Keratinocyte (primary cell): ENCODE results near the gene RIMS1. TPM values are rescaled to one million over a fixed set of nuclear protein-coding genes. Genes with fewer than 3 reads are reported as not detected.

ENCODE experiments used
- DNase-seq: peaks from one replicate; pipeline ENCODE4 v3.0.0-alpha.2; 2011; ENCODE audit warnings: low read depth, missing footprints, low spot score
- FAIRE-seq: peaks from 2 replicates; lab custom pipeline; 2011; peaks lifted over from hg19 to GRCh38; lab: Jason Lieb, UNC
- H2AFZ ChIP-seq: 2 replicates; pipeline ENCODE4 v1.6.0; 2012; ENCODE audit warnings: low read length, control low read depth, inconsistent platforms; ENCODE audit not compliant: control insufficient read depth
- H3K27ac ChIP-seq: 2 replicates; pipeline ENCODE4 v1.5.1; 2011; ENCODE audit warnings: low read length; ENCODE audit not compliant: control insufficient read depth, insufficient read depth
- H3K27me3 ChIP-seq: 3 replicates; pipeline ENCODE4 v1.6.0; 2011; ENCODE audit warnings: low read length; ENCODE audit not compliant: control insufficient read depth, insufficient read depth; ENCODE audit errors: extremely low read depth
- H3K36me3 ChIP-seq, 2 experiments: 2 replicates in 1 of 2; 3 replicates in 1 of 2; pipeline ENCODE4 v1.5.1; 2011; ENCODE audit warnings: low read length in 2 of 2, mild to moderate bottlenecking in 1 of 2; ENCODE audit not compliant: control insufficient read depth in 2 of 2, insufficient read depth in 2 of 2; ENCODE audit errors: extremely low read depth in 1 of 2
- H3K4me1 ChIP-seq: 3 replicates; pipeline ENCODE4 v1.5.1; 2011; ENCODE audit warnings: low read length; ENCODE audit not compliant: control insufficient read depth, insufficient read depth; ENCODE audit errors: extremely low read depth
- H3K4me2 ChIP-seq: 3 replicates; pipeline ENCODE4 v1.6.0; 2011; ENCODE audit warnings: low read depth, low read length; ENCODE audit not compliant: control insufficient read depth, insufficient read depth; ENCODE audit errors: extremely low read depth
- H3K4me3 ChIP-seq, 3 experiments: fragments of 200-600 bp in 1 of 3; sonication (generic) in 1 of 3; 2 replicates in 2 of 3; 3 replicates in 1 of 3; pipeline ENCODE4 v1.5.1; 2011 to 2016; ENCODE audit warnings: low read length in 3 of 3, mild to moderate bottlenecking in 3 of 3, control low read depth in 2 of 3, inconsistent platforms in 1 of 3, low read depth in 1 of 3, mixed read lengths in 1 of 3, mixed run types in 1 of 3, moderate library complexity in 1 of 3; ENCODE audit not compliant: control insufficient read depth in 2 of 3, insufficient read depth in 2 of 3; ENCODE audit errors: extremely low read depth in 1 of 3
- H3K79me2 ChIP-seq: 2 replicates; pipeline ENCODE4 v1.6.0; 2012; ENCODE audit warnings: low read length; ENCODE audit not compliant: control insufficient read depth, insufficient read depth
- H3K9ac ChIP-seq: 3 replicates; pipeline ENCODE4 v1.6.0; 2011; ENCODE audit warnings: low read length; ENCODE audit not compliant: control insufficient read depth, insufficient read depth; ENCODE audit errors: extremely low read depth
- H3K9me1 ChIP-seq: 3 replicates; pipeline ENCODE4 v1.6.0; 2011; ENCODE audit warnings: low read length; ENCODE audit not compliant: control insufficient read depth, insufficient read depth; ENCODE audit errors: extremely low read depth
- H3K9me3 ChIP-seq: 2 replicates; pipeline ENCODE4 v1.5.1; 2012; ENCODE audit warnings: low read depth, low read length; ENCODE audit not compliant: control insufficient read depth
- H4K20me1 ChIP-seq: 3 replicates; pipeline ENCODE4 v1.6.0; 2011; ENCODE audit warnings: low read length; ENCODE audit not compliant: control insufficient read depth, insufficient read depth; ENCODE audit errors: extremely low read depth
- CTCF ChIP-seq, 3 experiments: IDR thresholded peaks in 1 of 3; conservative IDR thresholded peaks in 1 of 3; optimal IDR thresholded peaks in 1 of 3; 2 replicates in 2 of 3; 3 replicates in 1 of 3; pipeline versions ENCODE3 to v1.5.1; 2011; ENCODE audit warnings: low read length in 3 of 3, mild to moderate bottlenecking in 3 of 3, moderate library complexity in 2 of 3, control low read depth in 1 of 3, inconsistent platforms in 1 of 3; ENCODE audit not compliant: insufficient read depth in 2 of 3; ENCODE audit errors: extremely low read depth in 1 of 3
- EZH2 ChIP-seq: IDR thresholded peaks from one replicate; pipeline ENCODE4 v1.6.1; 2012; ENCODE audit warnings: inconsistent platforms, mild to moderate bottlenecking, low read length, moderate library complexity
- dilution Hi-C: fragments of 300-500 bp; cut with MboI; formaldehyde crosslinking; loops from one replicate; pipeline ENCODE4 v1.7.0; 2020; ENCODE audit warnings: low sequenced_read_pairs; ENCODE audit not compliant: extremely low pct_ligation_motif_present
- polyA plus RNA-seq, 5 experiments: library from polyadenylated mRNA; depleted of rRNA in 3 of 5; stranded (reverse) in 3 of 5; stranded (forward) in 1 of 5; unstranded in 1 of 5; fragments of >200 nt; gene quantifications; 1 replicate in 1 of 5; 2 replicates in 3 of 5; 3 replicates in 1 of 5; pipeline versions ENCODE4 v1.2.1 to v1.2.3, GENCODE V29; 2011 to 2012; ENCODE audit warnings: missing spikeins in 2 of 5, low read depth in 1 of 5, low replicate concordance in 1 of 5

RIMS1 gene
- polyA plus RNA-seq, 1 donor (not counting 4 experiments of a cell fraction or from before 2014, with no cell fraction given), result not detected

- no peaks in the 10 kb centered on the region for H4K20me1 ChIP-seq
- no peaks in the 10 kb centered on the region for H3K9me1 ChIP-seq
- no peak overlapping the region for H3K9ac ChIP-seq
- H3K4me2 ChIP-seq, result no peak overlapping the region
- no peaks in the 10 kb centered on the region for H3K4me1 ChIP-seq
- H3K27me3 ChIP-seq, result no peaks in the 10 kb centered on the region
- no peak overlapping the region for H2AFZ ChIP-seq
- H3K9me3 ChIP-seq, result no peaks in the 10 kb centered on the region
- dilution Hi-C loops, result no loop called here
- DNase-seq (no peak), FAIRE-seq (no peak)
- no peaks in the 10 kb centered on the region for H3K79me2 ChIP-seq
- H3K36me3 ChIP-seq, result no peaks in the 10 kb centered on the region
- no peak for TF ChIP-seq EZH2
- TF ChIP-seq CTCF (optimal IDR thresholded peaks at IDR 0.05 in 1 of 3, IDR thresholded peaks at IDR 0.05 in 1 of 3, conservative IDR thresholded peaks at IDR 0.05 in 1 of 3; ENCODE audit: extremely low read depth in 1 of 3, insufficient read depth in 2 of 3, low read length in 3 of 3), result no peak
- H3K4me3 ChIP-seq, result no peak overlapping the region
- no peak overlapping the region for H3K27ac ChIP-seq
These were observed 20.5 kb downstream of the RIMS1 start for GRCh38 chr6:71906813-71907212.

- Histone ChIP-seq H3K9me1 (no peaks in the 10 kb centered on the region), H3K9me3 (no peaks in the 10 kb centered on the region), H3K79me2 (no peaks in the 10 kb centered on the region), H3K4me2 (no peak overlapping the region), H3K27ac (no peak overlapping the region), H3K36me3 (no peaks in the 10 kb centered on the region), H4K20me1 (no peaks in the 10 kb centered on the region), H3K27me3 (no peaks in the 10 kb centered on the region), H3K4me3 (no peak overlapping the region), H3K9ac (no peak overlapping the region), H2AFZ (no peak overlapping the region), H3K4me1 (no peaks in the 10 kb centered on the region)
- FAIRE-seq (no peak), DNase-seq (no peak)
- TF ChIP-seq EZH2 (no peak), CTCF (optimal IDR thresholded peaks at IDR 0.05 in 1 of 3, IDR thresholded peaks at IDR 0.05 in 1 of 3, conservative IDR thresholded peaks at IDR 0.05 in 1 of 3; ENCODE audit: extremely low read depth in 1 of 3, insufficient read depth in 2 of 3, low read length in 3 of 3) (no peak)
- dilution Hi-C loops, result no loop called here
These were observed 21.9 kb downstream of the RIMS1 start for GRCh38 chr6:71908162-71908765.
